ENCODE measurements around the gene C5orf46.

- TF ChIP-seq CTCF (IDR thresholded peaks at IDR 0.05) (no peak), POLR2A (IDR thresholded peaks at IDR 0.05) (no peak)
Observed at GRCh38 chr5:147913786-147914185, 7.4 kb upstream of the C5orf46 start.
